NCI-H510A treated with DMSO at 0.1 percent for 48 hours (cell line): ENCODE measurements around the gene KLHL22.
"Not testable (repeated sequence)": the region's sequence is repeated elsewhere in the genome, so short reads cannot be mapped to it uniquely, and the experiment has no call there.

ENCODE experiments used
- DNase-seq: peaks from one replicate; lab custom pipeline; 2025; lab: John Stamatoyannopoulos, UW

KLHL22 gene

GRCh38 chr22:20524004-20524481 is 28.4 kb upstream of the KLHL22 start:
- peak; percentile 79 for DNase-seq

DNA sequence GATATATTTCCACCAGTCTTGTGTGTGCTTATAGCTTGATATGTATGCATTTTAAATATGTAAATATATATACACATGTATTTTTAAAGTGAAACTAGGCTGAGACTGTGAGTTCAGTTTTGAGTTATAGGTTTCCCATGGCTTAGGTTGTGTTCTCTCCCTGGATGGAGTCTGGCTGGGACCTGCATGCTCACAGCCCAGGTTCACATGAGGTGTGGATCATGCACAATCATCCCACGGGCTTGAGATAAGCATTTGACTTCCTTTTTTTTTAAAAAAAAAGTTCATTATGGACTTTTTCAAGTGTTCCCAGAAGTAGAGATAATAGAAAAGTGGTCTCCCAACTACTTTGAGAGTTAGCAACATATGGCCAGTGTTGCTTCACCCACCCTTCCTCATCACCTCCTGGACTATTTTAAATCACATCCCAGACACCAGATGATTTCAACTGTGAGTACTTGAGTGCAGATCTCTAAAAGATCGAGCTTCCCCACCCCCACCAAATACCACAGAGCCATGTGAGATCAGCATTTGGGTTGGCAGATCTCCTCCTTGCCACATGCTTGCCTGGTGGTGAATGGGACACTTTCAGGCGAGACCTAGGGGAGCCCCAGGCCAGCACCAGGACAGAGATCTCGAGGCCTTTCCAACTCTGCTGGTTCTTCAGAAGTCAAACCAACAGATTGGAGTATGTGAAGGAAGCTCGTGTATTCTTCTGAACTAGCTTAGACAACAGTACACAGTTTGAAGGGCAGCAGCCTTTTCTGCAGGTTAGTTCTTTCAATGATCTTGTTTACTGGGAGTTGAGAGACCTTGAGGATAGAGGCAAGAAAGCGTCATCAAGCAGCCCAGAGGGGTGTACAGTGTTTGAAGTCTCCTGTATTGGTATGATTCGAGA is 27.7 kb upstream of the KLHL22 start:
- DNase-seq: no peak

DNA sequence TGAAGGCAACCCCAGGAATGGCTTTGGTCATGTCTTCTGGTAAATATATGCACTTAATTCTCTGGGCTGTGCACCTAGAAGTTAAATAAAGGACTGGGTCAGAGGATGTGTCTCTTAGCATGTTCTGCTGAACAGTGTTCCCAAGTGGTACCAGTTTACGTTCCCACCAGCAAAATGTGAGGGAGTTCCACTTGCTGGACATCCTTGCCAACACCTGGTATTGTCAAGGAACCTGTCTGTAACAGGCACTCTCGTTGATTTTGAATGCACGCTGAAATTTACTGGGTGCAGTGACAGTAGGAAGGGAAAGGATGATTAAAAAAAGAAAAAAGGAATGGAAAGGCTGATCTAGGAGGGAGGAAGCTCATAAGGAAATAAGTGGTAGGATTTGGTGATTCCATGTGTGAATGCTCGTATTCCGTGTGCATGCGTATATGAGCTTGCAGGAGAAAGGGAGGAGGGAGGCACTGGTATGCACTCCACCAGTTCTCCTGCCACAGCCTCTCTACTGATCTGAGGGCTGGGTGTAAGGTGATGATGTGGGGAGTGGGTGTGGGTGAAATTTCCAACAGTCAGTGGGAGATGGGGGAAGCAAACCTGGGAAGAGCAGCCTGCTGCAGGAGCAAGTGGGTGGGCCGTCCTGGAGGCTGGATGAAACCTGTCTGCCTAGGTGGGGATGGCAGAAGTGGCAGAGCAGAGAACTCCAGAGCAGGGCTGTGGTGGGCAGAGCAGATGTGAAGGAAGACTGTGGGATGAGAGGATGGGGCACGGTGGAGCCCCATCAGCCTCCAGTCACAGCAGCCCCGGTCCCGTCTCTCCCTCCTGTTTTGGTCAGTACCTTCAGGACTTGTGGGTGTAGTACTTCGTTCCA is 26.8 kb upstream of the KLHL22 start:
- DNase-seq: no peak

DNA sequence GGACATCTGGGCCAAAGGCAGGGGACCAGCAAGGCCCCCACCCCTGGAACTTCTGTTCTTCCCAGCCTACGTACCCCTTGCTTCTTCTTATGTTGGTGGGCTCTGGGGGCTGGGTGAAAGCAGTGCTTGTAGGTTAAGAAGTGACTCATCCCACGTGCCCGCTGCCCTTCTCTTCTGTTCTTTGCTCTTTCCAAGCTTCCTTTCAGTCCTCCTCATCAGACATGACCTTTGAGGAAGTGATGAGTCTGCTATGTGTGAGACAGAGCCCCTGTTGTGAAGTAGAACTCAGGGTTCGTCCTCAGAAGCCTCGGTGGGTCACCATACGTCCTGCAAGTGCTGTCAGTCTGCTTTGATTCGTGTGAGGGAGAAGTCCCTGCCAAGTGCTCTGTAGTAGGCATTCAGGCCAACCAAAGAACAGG is 24.5 kb upstream of the KLHL22 start:
- no peak for DNase-seq

- no peak for DNase-seq
Observed at GRCh38 chr22:20519558-20519957, 24.0 kb upstream of the KLHL22 start.

GRCh38 chr22:20517841-20518592 is 22.4 kb upstream of the KLHL22 start:
- no peak for DNase-seq

DNA sequence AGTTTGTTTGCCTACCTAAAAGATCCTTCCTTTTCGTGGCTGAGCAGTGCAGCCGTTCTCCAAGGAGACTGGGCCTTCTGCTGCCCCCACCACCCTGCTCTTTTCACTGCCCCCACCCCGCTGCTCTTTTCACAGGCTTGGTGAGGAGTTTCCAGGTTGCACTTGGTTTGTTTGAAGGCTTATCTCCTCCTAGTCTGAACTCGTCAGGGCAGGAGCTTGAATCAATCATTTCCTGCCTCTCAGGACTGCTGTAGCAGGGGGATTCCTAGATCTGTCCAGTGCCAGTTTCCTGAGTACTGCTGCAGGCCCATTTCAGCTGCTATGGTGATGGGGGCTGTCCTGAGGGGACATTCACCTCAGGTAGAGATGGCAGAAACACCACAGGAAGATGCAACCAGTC is 21.8 kb upstream of the KLHL22 start:
- no peak for DNase-seq

DNA sequence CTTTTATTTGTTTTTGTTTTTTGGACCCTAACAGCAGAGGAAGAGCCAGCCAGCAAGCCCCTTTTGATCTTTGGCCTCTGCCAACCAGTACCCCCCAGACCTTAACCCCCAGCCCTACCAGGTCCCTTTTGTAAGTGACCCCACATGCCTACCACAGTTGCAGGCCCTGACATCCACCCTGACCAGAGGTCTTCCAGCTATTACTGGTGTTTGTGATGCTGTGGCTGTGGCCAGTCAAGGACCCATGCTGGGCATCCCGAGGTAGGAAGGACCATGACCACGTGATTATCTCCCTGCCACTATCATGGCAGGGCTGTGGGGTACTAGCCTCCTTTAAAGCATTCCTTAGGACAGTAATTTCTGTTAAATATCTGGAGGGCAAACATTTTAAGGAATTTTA is 20.8 kb upstream of the KLHL22 start:
- no peak for DNase-seq

DNA sequence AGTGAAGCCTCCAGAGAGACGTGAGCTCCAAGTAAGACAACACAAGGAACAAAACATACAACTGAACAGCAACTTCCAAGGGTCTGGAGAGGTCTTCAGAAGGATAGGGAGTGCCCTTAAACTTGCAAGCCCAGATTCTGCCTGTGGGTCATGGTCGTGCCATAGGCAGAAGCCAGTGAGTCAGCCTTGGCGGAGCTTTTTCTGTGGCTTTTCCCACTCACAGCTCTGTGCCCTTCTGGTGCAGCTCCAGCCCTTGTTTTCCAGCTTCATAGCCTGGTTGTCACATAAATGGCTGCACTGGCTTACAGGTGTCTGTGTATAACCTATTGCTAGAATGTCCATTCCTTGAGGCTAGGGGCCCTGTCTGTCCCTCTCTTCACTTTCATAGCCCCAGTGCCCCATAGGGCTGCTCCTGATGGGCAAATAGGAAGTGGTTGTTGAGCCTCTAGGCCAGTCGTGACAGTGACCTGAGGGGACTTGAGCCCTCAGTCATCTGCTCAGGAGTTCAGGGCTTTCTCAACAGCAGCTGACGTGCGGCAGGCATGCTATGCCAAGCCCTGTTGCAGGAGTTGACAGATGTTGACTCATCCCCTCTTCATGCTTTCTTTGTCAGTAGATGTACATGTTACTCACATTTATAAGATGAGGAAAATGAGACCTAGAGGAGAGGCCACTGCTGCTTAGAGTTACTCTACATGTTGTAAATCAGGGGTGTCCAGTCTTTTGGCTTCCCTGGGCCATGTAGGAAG is 19.2 kb upstream of the KLHL22 start:
- no peak for DNase-seq

DNA sequence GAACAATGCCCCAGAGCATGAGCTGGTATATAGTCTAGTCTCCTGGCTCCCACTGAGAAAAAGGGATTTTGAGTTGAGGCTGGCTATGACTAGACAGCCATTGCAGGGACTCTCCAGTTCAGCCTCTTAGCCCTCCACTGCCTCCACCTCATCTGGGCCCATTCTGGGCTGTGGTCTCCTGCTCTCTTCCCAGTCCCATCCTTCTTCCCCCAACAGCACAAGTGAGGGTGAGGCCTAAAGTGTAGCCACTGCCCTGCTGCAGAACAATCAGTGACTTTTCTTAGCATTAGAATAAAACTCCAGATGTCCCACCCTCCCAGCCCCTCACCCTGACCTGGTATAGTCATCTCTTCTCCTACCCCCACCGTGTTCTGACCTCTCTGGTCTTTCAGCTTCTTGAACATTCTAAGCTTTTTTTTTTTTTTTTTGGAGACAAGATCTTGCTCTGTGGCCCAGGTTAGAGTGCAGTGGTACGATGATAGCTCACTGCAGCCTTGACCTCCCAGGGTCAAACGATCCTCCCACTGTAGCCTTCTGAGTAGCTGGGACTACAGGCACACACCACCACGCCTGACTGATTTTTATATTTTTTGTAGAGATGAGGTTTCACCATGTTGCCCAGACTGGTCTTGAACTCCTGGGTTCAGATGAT is 16.1 kb upstream of the KLHL22 start:
- no peak for DNase-seq

- DNase-seq: no peak
Observed at GRCh38 chr22:20510811-20511577, 15.4 kb upstream of the KLHL22 start.

DNA sequence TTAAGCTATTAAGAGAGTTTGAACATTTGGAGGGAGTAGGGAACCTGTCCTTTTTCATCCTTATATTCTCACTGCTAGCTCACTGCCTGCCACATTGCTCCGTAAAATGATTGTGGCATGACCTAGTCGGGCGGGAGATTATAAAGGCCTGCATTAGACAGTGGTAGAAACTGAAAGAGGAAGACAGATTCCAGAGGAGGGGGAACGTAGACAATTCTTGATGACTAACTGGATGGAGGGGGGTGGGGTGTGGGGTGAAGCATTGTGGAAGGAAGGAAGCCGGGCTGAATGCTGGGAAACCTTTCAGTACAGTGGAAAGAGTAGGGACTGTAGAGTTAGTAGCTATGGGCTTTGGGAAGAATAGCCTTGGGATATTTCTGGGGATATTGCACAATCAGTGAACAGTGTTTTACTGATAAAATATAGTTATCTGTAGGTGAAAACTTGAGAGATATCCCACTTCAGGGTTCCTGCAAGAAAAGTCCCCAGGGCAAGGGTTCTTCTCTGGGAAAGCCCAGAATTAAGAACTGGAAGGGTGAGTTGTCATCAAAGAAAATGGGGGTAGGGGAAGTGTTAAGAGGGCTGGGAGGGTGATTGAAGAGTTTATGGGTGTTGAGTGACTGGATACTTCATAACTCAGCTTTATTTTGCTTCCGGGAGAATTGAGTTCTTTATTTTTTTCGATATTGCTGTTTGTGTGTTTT is 13.9 kb upstream of the KLHL22 start:
- no peak for DNase-seq

DNA sequence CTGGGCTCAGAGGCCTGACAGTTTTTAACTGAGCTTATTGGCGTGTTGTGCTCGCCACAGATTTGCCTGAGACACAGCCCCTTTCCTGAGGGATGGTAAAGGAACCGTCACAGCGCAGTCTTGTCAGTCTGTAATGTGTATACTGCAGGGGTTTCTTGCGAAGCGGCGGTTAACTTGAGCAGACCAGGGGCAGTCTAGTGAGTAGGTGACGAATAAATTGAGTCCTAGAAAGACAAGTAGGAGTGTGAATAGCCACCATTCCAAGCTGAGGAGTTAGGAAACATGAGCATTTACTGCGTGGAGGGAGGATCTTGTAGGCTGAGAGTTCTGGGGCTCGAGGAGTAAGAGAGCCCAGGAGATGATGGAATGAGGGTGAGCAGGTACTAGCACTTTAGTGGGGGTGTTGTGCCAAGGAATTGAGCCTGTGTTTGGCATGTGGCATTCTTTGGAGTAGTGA is 13.2 kb upstream of the KLHL22 start:
- DNase-seq: no peak

- not testable (repeated sequence) for DNase-seq
Observed at GRCh38 chr22:20508067-20508755, 12.6 kb upstream of the KLHL22 start.

DNA sequence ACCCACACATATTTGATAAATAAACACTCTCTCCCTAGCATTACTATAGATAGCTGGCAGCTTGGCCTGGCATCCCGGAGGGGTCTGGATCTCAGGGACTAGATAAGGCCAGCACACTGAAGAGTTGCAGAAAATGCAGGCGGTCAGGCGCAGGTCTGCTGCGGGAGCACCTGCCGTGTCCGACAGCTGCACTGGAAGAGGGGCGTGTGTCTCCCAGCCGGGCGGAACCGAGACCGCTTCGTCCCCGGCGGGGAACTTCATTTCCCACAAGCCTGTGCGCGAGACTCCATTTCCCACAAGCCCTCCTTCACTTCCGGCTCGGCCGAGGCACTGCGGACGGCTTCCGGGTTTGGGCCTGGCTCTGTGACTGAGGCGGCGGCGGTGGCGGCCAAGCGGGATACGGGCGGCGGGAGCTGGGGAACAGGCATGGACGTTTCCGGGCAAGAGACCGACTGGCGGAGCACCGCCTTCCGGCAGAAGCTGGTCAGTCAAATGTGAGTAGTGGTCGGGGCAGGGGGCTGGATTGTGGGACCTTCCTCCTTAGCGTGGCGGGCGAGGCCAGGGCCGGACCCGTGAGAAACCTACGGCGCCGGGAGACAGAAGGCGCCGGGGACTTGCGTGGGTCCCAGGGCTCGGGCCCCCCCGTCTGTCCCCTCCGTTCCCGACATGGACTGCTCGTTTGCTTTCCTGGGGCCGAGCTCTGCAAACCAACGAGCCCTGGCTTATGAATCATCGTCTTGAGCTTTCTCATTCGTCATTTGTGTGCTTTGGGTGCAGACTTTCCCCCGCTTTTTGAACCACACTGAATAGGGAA is 11.9 kb upstream of the KLHL22 start, which contains the start of gene MED15:
TSS of gene MED15 (plus strand) at position 358 of the 814 bp plus-strand sequence. CDS start at position 427, 69 bp downstream.
- DNase-seq: peak; percentile 64

GRCh38 chr22:20506543-20507252 is 11.1 kb upstream of the KLHL22 start:
- DNase-seq: no peak
